ENCODE results near the gene YARS1. TPM values are rescaled to one million over a fixed set of nuclear protein-coding genes. Genes with fewer than 3 reads are reported as not detected.

Gene YARS1
- polyA plus RNA-seq = 10 to 100 TPM; 22.5 to 63.1 (median 35.5) TPM

DNA sequence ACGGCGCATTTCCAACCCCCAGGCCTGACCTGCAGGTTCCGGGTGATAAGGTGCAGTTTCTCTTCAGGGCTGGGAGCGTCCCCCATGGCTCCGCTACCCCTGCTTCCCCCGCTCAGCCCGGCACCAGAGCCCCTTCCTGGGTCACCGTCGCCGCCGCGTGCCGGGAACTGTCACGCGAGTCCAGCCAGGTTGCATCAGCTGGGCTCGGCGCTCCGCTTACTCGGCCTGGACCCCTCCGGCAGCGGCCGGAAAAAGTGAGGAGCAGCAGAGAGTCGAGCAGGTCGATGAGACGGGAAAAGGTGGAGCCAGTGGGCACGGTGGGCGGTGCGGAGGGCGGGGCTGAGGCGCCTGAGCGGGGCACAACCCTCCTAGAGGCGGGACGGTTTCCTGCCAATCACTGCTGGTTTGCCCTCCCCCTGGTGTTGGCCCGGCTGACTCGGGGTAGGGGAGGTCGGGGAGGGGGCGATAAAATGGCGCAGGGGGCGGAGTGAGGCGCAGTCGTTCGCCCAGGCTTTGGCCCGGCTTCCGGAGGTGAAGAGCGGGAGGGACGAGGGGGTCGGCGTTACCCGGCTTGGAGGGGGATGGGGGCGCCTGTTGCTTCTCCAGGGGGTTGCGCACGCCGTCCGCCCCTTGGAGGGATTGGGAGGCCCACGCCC, at the start of gene YARS1, which contains the start of gene S100PBP:
TSS of gene YARS1 (minus strand) at position 200 of the 656 bp plus-strand sequence. CDS start at position 86, 114 bp downstream.
TSS of gene S100PBP (plus strand) at position 495 of the 656 bp plus-strand sequence. CDS start 8,447 bp downstream, outside the sequence.
- WGBS, 3 donors = 0 to 1% (median 0%) methylated on average over 48 to 55 of the region's 55 CpGs
- H3K27ac ChIP-seq (ENCODE audit: low read depth, low read length) = peak within 1 kb of the TSS; percentile 82

DNA sequence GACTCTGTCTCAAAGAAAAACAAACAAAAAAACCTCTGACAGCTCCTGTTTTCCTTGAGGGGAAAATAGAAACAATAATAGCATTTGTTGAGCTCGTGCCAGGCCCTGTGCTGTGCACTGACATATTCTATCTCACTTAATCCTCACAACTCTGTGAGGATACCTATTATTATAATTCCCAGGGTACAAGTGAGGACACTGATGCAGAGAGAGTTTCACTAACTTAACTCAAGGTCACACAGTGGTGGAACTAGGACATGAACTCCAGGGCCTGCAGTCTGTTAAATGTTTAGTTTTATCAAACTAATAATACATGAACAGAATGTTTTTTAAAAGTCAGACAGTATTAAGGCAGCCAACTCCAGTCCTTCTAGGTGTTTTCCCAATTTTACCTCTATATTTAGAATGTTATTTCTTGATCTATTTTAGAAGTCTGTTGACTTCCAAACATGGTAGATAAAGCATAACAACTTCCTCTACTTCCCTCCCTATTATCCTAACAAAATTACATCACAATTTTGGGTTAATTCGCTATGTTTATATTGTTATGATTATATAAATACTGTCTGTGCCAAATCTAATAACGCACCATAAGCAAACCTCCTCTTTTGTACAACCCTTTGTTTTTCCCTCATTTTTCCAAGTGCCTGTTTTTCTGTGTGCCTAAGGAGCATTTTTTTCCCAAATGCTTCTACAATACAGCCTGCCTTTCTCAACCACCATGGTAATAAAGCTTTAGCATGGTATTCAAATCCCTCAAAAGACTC, 48.7 kb upstream of the YARS1 start:
- no peak overlapping the region for H3K27ac ChIP-seq (ENCODE audit: low read depth, low read length)
- WGBS, 3 donors = 60 to 79% (median 66%) methylated on average over 3 of the region's 3 CpGs

DNA sequence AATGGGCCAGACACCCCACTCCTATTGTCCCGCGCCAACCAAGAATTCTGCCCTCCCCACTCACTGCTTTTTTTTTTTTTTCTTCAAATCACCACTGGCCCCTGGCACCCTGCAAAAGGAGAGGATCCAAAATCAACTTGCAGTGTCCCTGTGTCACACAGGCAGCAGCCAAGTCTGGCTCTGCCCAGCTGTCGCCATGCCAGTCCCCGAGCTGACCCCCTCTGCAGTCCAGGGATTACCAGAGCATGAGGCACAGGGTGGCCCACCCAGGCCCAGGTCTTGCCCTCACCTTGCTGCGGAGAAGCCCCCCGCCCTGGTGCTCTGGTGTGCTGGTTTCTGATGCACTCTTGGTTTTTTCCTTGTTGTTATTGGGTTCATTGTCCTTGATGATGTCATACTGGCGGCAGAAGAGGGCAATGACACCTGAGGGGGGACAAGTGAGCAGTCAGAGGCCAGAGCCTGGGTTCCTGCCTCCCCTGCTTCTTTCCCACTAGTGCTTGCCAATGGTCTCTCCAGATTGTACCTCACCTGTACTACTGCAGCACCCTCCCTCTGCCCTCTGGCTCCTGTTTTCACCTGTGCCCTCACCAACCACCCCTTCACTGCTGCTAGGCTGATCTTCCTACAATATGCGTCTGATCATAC, 47.3 kb upstream of the YARS1 start:
- 92 to 97% (median 97%) methylated on average over 8 of the region's 8 CpGs for WGBS, 3 donors
- no peak overlapping the region for H3K27ac ChIP-seq (ENCODE audit: low read depth, low read length)

DNA sequence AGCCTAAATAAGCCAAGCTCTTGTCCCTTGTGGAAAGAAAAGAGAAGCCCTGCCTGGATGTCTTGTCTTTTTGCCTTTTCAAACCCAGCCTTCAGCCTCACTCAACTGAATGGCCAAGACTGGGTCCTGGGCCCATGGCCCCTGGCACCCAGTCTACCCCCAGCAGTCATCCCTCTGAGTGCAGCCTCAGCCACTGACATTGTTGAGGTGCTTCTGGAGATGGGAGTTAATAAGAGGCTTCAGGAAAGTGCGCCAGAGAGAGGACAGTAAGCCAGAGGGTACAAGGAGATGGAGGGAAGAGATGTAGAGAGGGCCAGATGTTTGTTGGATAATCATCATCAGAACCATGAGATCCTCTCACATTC, 46.7 kb upstream of the YARS1 start:
- 96 to 100% (median 98%) methylated on average over 1 of the region's 1 CpG for WGBS, 3 donors
- H3K27ac ChIP-seq (ENCODE audit: low read depth, low read length) = no peak overlapping the region

DNA sequence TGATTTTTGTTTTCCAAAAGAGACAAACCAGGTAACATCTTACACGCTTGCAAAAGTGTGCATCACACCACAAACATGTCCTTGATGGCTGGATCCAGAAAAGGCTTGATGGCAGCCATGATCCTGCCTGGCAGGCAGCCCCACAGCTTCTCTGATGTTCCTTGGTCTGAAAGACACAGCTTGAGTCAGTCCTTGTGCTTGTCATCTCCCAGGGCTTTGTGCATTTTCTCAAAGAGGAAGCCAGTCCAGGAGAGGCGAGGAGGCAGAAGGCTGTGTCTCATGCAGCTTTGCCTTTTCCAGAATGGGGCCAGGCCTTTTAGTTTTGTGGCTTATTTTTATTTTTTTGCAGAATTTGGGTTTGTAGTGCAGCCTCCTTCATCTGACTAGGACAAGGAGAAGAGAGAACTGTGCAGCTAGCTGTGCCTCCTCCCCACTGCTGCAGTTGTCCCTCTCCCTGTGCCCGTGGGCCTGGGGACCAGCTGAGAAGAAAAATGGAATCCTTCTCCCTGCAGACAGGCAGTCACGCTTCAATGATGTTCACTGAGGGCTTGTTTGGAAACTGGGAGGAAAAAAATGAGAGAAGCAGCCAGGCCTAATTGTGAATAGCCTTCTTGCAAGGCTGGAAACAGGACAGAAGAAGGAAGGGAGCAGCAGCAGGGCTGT, 46.2 kb upstream of the YARS1 start:
- 89 to 95% (median 91%) methylated on average over 4 of the region's 4 CpGs for WGBS, 3 donors
- no peak overlapping the region for H3K27ac ChIP-seq (ENCODE audit: low read depth, low read length)

DNA sequence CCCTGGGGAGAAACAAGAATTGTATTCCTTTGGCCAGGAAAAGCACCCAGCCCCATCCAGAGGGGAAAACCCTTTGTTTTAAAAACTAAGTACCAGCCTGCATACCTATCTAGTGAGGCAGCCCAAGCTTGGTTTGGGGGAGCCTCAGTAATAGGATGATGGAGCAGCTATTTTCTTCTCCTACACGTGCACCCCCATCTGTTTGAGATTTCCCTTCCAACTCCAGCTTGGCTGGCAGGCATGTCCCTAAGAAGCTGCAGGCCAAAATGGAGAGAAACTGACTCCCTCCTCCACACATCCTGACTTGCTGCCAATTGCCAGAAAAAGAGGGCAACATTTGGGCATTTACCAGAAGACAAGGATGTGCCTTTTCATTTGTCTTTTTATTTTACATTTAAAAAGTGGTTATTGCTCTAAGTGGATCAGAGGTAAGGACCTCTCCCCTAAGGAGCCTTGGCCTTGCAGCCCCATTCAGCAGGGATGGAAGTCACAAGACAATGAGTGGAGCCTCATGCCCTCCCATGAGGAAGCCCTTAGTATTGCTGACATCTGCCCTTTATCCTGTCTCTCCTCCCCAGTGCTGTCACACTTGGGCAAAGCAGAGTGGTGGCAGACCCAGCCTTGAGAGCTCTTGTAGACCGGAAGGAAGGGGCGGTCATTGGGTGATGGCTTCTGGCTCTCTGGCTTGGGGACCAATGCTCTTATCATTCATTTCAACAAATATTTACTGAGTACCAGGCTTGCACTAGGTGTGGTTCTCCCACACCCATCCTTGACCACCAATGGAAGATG, 44.9 kb upstream of the YARS1 start:
- no peak overlapping the region for H3K27ac ChIP-seq (ENCODE audit: low read depth, low read length)
- WGBS, 3 donors = 70 to 86% (median 74%) methylated on average over 3 of the region's 3 CpGs

DNA sequence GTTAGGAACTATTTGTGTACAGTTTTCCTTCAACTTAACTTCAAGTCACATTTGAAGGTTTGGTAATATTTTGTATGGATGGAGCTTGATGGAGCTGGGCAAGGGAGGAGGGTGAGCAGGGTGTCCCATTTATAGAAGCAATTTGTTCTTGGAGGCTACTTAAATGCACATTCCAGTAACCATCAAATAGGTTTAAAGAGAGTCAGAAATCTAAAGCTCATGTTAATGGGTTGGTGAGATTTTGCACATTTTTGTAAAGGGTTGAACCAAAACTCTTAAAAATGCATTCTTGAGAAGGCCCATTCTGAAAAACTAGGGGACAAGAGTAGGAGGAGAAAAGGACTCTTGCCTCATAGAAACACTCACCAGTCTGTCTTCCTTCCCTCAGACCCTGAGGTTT, 43.4 kb upstream of the YARS1 start:
- H3K27ac ChIP-seq (ENCODE audit: low read depth, low read length) = no peak overlapping the region

DNA sequence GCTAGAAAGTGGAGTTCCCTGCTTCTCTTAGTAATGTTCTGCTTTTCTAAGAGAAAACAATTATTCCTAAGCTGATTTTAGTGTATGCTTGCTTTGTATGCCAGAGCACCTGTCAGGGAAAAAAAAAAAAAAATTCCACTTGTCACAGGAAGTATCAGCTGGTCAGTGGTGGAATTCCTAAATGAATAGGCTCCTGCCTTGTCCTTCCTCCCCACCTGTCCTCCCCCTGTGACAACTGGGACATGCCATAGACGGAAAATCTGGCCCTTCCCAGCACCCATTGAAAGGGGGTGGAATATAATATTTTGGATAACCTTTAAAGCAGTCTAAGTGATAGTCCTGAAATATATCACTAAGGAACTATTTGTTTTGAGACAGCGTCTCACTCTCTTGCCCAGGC, 42.8 kb upstream of the YARS1 start:
- WGBS, 3 donors = 81 to 98% (median 96%) methylated on average over 2 of the region's 2 CpGs
- H3K27ac ChIP-seq (ENCODE audit: low read depth, low read length) = no peak overlapping the region

DNA sequence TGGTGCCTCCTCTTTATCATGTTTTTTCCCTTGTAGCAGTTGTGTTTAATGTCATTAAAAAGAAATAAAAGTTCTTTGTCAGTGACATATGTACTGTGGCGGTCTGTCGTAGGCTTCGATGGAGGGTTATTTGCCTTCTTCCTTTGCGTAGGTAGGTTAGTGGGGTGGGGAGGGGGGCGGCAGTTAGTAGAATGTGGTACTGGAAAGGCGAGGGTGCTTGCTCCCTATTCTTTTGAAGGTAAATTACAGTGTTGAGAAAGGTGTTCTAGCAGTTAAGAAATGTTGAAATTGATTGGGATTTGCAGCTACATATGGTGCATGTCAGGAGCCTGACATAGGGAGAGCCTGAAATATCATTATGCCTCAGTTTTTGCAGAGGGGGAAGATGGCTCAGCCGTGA, 41.6 kb upstream of the YARS1 start:
- 91 to 93% (median 93%) methylated on average over 7 of the region's 7 CpGs for WGBS, 3 donors
- no peak overlapping the region for H3K27ac ChIP-seq (ENCODE audit: low read depth, low read length)

DNA sequence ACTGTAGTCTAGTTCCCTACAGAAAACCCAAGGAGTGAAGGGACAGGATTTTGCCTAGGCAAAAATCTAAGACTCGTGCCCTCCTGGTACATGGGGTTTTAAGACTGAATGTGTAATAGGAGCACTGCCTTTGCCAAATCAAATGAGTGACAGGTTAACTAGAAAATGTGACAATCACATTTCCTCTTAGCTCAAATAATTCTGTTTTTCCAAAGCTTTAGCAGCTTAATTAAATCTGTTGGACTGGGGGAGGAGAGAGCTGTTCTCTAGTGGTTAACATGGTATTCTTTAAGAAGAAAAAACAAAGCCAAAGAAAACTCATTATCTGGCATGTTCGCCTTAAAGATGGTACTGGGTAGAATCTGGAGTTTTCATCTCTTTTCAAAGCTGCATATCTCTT, 41.0 kb upstream of the YARS1 start:
- no peak overlapping the region for H3K27ac ChIP-seq (ENCODE audit: low read depth, low read length)
- 95 to 97% (median 97%) methylated on average over 2 of the region's 2 CpGs for WGBS, 3 donors

DNA sequence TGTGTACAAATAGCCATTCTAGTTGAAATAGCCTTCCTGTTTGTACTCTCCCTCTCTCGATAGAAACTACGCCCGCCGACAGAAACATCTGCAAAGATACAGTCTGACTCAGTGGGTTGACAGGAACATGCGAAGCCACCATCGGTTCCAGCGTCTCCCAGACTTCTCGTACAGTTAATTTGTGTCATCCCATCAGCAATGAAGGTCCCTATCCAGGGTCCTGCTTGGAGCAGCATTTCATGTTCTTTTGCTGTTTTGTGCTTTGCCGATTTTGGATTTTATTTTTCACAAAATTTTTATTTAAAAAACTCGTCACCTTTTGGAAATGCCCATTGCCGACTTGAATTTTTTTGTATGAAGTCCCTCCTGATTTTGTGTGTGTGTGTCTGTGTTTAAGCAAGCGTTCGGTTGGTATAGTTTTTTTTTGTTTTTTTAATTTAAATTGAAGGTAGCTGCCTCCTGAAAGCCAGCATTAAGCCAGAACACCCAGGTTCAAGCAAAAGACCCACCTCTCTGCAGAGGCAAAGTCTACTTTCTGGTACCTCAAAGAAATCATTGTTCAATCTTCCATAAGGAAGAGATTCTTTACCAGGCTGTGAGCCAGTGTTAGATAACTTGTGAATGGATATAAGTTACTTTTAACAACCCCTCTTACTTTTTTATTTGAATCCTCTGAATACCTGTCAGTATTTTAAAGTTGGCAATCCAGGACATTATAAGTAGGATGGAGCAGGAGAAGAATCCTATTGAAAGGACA, 38.9 kb upstream of the YARS1 start:
- H3K27ac ChIP-seq (ENCODE audit: low read depth, low read length) = no peak overlapping the region
- 92 to 95% (median 94%) methylated on average over 13 of the region's 13 CpGs for WGBS, 3 donors

DNA sequence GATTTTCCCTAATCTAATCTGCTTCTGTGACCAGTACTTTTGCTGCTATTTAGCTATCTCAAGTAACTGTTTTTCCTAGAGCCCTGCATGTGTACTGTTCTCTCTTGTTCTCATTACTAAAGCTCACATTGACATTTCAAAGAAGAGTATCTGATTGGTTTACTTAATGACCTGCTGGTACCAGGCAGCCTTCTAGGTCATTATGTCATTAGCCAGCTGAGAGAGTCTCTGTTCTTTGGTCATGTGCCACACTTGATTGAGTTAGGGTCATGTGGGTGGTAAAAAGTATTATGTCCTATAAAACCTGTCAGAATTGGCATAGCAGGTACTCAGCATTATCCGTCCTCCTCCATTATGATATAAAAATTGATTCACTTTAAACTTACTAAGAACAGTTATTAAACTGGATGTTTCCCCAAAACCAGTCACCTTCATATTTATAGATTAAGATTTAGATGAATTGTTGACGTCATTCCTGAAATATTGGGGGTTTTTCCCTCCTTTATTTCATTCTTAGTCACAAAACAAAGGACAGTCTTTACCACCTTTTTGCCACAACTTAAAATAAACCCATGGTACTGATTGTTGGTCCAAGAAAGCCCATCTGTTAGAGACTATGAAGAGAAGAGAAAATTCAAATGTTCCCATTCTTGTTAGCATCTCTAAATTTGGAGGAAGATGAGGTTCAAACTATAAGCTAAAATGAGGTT, 31.4 kb upstream of the YARS1 start:
- no peak overlapping the region for H3K27ac ChIP-seq (ENCODE audit: low read depth, low read length)

DNA sequence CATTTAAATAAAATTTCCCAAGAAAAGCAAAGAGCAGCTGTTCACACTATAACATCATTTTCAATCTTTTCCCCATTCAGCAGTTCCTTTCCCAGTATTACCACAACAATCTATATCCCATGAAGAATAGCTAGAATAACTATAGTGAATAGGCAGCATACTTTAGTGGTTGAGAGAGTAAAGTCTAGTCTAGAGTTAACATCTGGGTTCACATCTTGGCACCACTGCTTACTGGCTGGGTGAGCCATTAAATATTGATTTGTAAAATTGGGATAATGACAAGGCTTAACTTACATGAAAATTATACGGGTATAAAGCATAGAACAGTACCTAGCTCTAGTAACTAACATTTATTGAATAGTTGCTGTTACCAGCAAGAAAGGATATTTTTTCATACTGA, 14.7 kb upstream of the YARS1 start:
- WGBS, 3 donors = 28 to 89% (median 87%) methylated on average over 1 of the region's 1 CpG
- H3K27ac ChIP-seq (ENCODE audit: low read depth, low read length) = no peak overlapping the region

More for the DNA sequence above, 31.4 kb upstream of the YARS1 start:
- 44 to 47% (median 47%) methylated on average over 2 of the region's 2 CpGs for WGBS, 3 donors

DNA sequence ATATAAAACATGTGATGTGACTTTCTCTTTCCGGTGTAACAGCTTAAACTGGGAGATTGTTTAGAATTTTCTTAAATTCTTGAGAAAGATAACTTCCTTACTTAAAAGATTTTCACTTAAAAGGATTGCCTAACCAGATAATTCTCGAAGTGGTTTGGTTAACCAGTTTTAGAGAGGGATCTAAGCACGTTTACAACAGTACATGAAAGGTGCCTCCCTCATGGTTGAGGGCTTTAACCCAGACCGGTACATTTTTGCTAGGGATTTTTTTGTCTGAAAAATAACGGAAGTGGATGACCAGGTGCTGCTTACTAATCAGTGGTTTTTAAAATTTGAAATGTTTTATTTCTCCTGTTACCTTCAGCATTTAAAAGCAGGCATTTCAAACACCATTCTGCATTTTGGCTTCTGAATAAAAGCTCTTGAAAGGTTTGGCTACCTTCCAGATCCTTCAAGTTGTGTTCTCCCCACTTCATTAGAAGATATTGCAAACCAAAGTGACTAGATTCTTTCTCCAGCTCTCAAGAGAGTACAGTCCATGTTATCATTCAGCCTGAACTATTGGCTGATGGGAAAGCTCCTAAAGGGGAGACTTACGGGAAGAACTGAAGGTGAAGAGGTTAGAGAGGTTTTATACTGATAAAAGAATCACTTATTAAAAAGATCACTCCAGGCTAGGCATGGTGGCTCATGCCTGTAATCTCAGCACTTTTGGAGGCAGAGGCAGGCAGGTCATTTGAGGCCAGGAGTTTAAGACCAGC, 13.1 kb upstream of the YARS1 start:
- WGBS, 3 donors = 82 to 92% (median 88%) methylated on average over 6 of the region's 6 CpGs
- no peak overlapping the region for H3K27ac ChIP-seq (ENCODE audit: low read depth, low read length)

DNA sequence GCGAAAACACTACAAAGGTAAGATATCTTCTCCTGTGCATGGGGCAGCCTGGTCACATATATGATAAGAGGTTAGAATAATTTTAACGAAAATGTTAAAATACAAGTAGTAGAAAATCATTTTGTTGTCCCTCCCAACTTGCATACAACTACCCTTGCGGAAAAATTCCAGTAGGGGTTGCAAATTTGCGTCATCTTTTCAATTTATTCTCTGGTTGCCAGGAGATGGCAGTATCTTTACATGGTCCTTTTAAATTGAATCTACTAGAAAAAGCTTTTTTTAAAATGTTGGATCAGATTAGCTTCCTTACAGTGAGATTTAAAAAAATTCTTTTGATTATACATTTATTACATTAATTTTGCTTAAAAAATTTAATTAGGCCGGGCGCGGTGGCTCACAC, 11.2 kb upstream of the YARS1 start:
- no peak overlapping the region for H3K27ac ChIP-seq (ENCODE audit: low read depth, low read length)
- 91 to 92% (median 91%) methylated on average over 7 of the region's 7 CpGs for WGBS, 3 donors

DNA sequence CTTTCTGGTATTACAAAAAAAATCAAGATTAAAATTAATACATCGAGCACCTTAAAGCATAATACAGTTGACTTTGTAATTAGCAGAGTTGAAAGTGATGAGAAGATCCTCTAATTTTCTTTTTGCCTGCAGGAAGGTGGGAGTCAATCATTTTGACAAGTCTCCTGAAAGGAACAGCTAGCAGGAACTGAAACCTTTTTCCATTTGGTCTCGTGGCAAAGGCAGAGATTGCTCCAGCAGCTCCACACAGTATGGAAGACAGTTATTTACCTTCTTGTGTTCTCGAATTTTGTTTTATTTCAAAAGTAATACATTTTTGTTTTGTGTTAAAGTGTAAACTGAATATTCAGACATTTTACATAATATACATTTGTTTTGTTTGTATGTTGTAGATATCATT, 8.0 kb upstream of the YARS1 start:
- 83 to 93% (median 87%) methylated on average over 3 of the region's 3 CpGs for WGBS, 3 donors
- no peak overlapping the region for H3K27ac ChIP-seq (ENCODE audit: low read depth, low read length)

Data from adipose tissue (tissue), 3 donors.